ENCODE data around the gene C19orf18.

C19orf18 gene

GRCh38 chr19:57947419-57948134, 26.8 kb downstream of the C19orf18 start, which contains the start of gene ZNF256:
ZNF256 (minus strand) TSS chr19:57947706; CDS start chr19:57947474, 232 bp downstream.
- DNase-seq (ENCODE audit: low read depth in 2 of 2) = peak; percentile 77 to 86

- no peak for DNase-seq (ENCODE audit: low read depth in 2 of 2)
Observed at GRCh38 chr19:57947088-57947418, 27.3 kb downstream of the C19orf18 start.

GRCh38 chr19:57946316-57946715, 28.0 kb downstream of the C19orf18 start:
- DNase-seq (ENCODE audit: low read depth in 2 of 2) = no peak

GRCh38 chr19:57941593-57941992, 32.7 kb downstream of the C19orf18 start:
- no peak for DNase-seq (ENCODE audit: low read depth in 2 of 2)

- DNase-seq (ENCODE audit: low read depth in 2 of 2) = no peak
Observed at GRCh38 chr19:57935731-57936130, 38.6 kb downstream of the C19orf18 start.

- peak in 1 of 2 donors; percentile 7 for DNase-seq (ENCODE audit: low read depth in 2 of 2)
Observed at GRCh38 chr19:57934820-57935665, 39.3 kb downstream of the C19orf18 start, which contains the start of gene ZNF418. ZNF418 (minus strand) TSS chr19:57935402; CDS start chr19:57933822, 1,580 bp downstream.

- DNase-seq (ENCODE audit: low read depth in 2 of 2) = no peak
Observed at GRCh38 chr19:57927587-57927986, 46.7 kb downstream of the C19orf18 start.

- peak; percentile 71 to 82 for DNase-seq (ENCODE audit: low read depth in 2 of 2)
Observed at GRCh38 chr19:57916168-57916995, 58.0 kb downstream of the C19orf18 start, which contains the start of gene ZNF417. ZNF417 (minus strand) TSS chr19:57916592; CDS start chr19:57916411, 181 bp downstream.

GRCh38 chr19:57914531-57914930, 59.8 kb downstream of the C19orf18 start:
- no peak for DNase-seq (ENCODE audit: low read depth in 2 of 2)
